Calu3 (cell line): ENCODE data around the gene TNFAIP3. TPM values are rescaled to one million over a fixed set of nuclear protein-coding genes. Genes with fewer than 3 reads are reported as not detected.

Experiments
- BruUV-seq: library from RNA; stranded (reverse); fragments of 400-500 nt; replicated peaks from 2 replicates; lab custom pipeline; 2021; lab: Mats Ljungman, UMichigan
- CTCF ChIA-PET: fragments of 300-600 bp; sonication (Branson Sonifier 250); formaldehyde crosslinking; loops from one replicate; lab custom pipeline; 2022; ENCODE audit warnings: antibody characterized with exemption; lab: Charles Lee
- DNase-seq: peaks from one replicate; pipeline ENCODE4 v3.0.0; 2022
- H3K27ac Mint-ChIP-seq: one replicate; pipeline ENCODE4 v1.8.0; 2022; ENCODE audit warnings: mixed read lengths; ENCODE audit not compliant: unreplicated experiment
- H3K27me3 Mint-ChIP-seq: one replicate; pipeline ENCODE4 v1.8.0; 2022; ENCODE audit warnings: mixed read lengths; ENCODE audit not compliant: unreplicated experiment
- H3K36me3 Mint-ChIP-seq: one replicate; pipeline ENCODE4 v1.8.0; 2022; ENCODE audit warnings: mild to moderate bottlenecking, moderate library complexity, mixed read lengths; ENCODE audit not compliant: insufficient read depth, unreplicated experiment
- H3K4me1 Mint-ChIP-seq: one replicate; pipeline ENCODE4 v1.8.0; 2022; ENCODE audit warnings: mild to moderate bottlenecking, low read depth, mixed read lengths; ENCODE audit not compliant: unreplicated experiment
- H3K4me3 Mint-ChIP-seq: one replicate; pipeline ENCODE4 v1.8.0; 2022; ENCODE audit warnings: mild to moderate bottlenecking, low read depth, moderate library complexity, mixed read lengths; ENCODE audit not compliant: unreplicated experiment
- H3K9me3 Mint-ChIP-seq: one replicate; pipeline ENCODE4 v1.8.0; 2022; ENCODE audit warnings: low read depth, mixed read lengths; ENCODE audit not compliant: unreplicated experiment
- CTCF ChIP-seq: fragments of 200-600 bp; IDR thresholded peaks from one replicate; pipeline ENCODE4 v1.8.0; 2022; ENCODE audit warnings: antibody characterized with exemption; ENCODE audit not compliant: unreplicated experiment
- intact Hi-C: fragments of 100-400 bp; cut with micrococcal nuclease; formaldehyde crosslinking; loops from one replicate; pipeline ENCODE4 v1.10.0; 2022; ENCODE audit not compliant: unreplicated experiment
- total RNA-seq: library from RNA; stranded (reverse); gene quantifications from 2 replicates; pipeline ENCODE4 v1.2.3, GENCODE V29; 2022

Gene TNFAIP3
- total RNA-seq, 1 experiment from 2014 or later: 22.6 TPM

- TF ChIP-seq CTCF: no peak
- intact Hi-C loops: loop anchor here (5.0 kb wide), 1 partner anchor 37 kb away; no protein-coding TSS in a partner anchor
- H3K27me3 Mint-ChIP-seq: no peaks in the 10 kb centered on the region
- CTCF ChIA-PET: no interaction called here
- H3K4me1 Mint-ChIP-seq: peaks cover 7% of the 10 kb centered on the region
- BruUV-seq: no TSS peak
- H3K27ac Mint-ChIP-seq: no peak overlapping the region
- H3K9me3 Mint-ChIP-seq: no peaks in the 10 kb centered on the region
- no peak for DNase-seq
- no peak overlapping the region for H3K4me3 Mint-ChIP-seq
- no peaks in the 10 kb centered on the region for H3K36me3 Mint-ChIP-seq
Observed at GRCh38 chr6:137909533-137909932, 42.5 kb downstream of the TNFAIP3 start.

DNA sequence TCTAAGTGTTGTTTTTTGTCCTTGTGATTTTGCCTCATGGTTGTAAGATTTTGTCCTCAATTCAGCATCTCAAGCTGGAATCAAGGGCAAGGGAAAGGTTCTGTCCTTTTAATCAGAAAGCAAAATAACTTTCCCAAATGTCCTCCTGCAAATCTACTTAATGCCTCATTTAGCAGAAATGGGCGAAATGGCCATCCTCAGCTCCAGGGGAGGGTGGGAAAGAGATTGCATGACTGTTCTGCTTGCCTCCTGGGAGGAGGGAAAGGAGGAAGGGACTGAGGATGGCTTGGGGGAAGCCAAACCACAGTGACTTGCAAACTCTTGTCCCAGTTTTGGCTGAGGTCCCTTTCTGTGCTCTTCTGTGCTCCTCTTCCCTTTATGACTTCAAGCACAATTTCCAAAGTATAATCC, 43.4 kb downstream of the TNFAIP3 start:
- intact Hi-C loops: no loop called here
- CTCF ChIA-PET: no interaction called here
- Mint-ChIP-seq H3K4me1 (peaks cover 3% of the 10 kb centered on the region), H3K9me3 (no peaks in the 10 kb centered on the region), H3K27ac (no peak overlapping the region), H3K27me3 (no peaks in the 10 kb centered on the region), H3K36me3 (no peaks in the 10 kb centered on the region), H3K4me3 (no peak overlapping the region)
- TF ChIP-seq CTCF: no peak
- DNase-seq: no peak
- BruUV-seq: no TSS peak

DNA sequence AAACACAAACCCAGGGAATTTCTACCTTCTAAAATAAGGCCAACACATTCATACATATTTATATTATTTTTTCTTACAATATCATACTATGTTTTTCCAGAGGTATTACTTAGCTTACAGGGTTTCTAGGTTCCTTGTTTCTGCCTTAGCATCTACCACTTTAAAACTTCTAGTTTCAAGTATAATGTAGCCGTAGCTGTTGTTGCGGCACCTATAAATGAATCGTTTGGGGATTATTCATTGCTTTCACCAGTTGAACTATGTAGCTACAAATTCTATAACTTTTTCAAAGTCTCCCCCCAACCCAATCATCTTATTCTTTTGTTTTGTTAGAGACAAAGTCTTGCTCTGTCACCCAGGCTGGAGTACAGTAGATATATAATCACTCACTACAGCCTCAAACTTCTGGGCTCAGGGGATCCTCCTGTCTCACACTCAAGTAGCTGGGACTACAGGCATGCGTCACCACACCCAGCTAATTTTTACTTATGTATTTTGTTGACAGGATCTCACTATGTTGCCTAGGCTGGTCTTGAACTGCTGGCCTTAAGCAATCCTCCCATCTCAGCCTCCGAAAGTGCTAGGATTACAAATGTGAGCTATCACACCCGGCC, 43.9 kb downstream of the TNFAIP3 start:
- intact Hi-C loops: no loop called here
- H3K9me3 Mint-ChIP-seq: no peaks in the 10 kb centered on the region
- no peak for DNase-seq
- H3K4me3 Mint-ChIP-seq: no peak overlapping the region
- no peaks in the 10 kb centered on the region for H3K36me3 Mint-ChIP-seq
- no peak overlapping the region for H3K27ac Mint-ChIP-seq
- no peaks in the 10 kb centered on the region for H3K27me3 Mint-ChIP-seq
- no peak for TF ChIP-seq CTCF
- no TSS peak for BruUV-seq
- CTCF ChIA-PET: no interaction called here
- no peaks in the 10 kb centered on the region for H3K4me1 Mint-ChIP-seq

GRCh38 chr6:137911675-137912191, 44.7 kb downstream of the TNFAIP3 start:
- no peaks in the 10 kb centered on the region for H3K9me3 Mint-ChIP-seq
- H3K4me3 Mint-ChIP-seq: no peak overlapping the region
- intact Hi-C loops: no loop called here
- no peak for DNase-seq
- no peak for TF ChIP-seq CTCF
- no peaks in the 10 kb centered on the region for H3K27me3 Mint-ChIP-seq
- no TSS peak for BruUV-seq
- CTCF ChIA-PET: no interaction called here
- no peak overlapping the region for H3K27ac Mint-ChIP-seq
- no peaks in the 10 kb centered on the region for H3K4me1 Mint-ChIP-seq
- H3K36me3 Mint-ChIP-seq: no peaks in the 10 kb centered on the region
